Skeletal muscle satellite cell (primary cell): ENCODE results near the gene CDK5RAP2.

Experiments used
- H3K27me3 ChIP-seq: 2 replicates; pipeline ENCODE4 v1.7.0; 2013; ENCODE audit warnings: low read length; ENCODE audit not compliant: control insufficient read depth, insufficient read depth
- H3K36me3 ChIP-seq: 2 replicates; pipeline ENCODE4 v1.7.0; 2013; ENCODE audit warnings: mild to moderate bottlenecking, control low read depth, low read length; ENCODE audit not compliant: insufficient read depth
- H3K4me1 ChIP-seq: 2 replicates; pipeline ENCODE4 v1.7.0; 2013; ENCODE audit warnings: low read length; ENCODE audit not compliant: control insufficient read depth, insufficient read depth
- H3K4me2 ChIP-seq: 2 replicates; pipeline ENCODE4 v1.7.0; 2013; ENCODE audit warnings: mild to moderate bottlenecking, low read length
- H3K4me3 ChIP-seq: 2 replicates; pipeline ENCODE4 v1.7.0; 2013; ENCODE audit warnings: low read length
- H3K9ac ChIP-seq: 2 replicates; pipeline ENCODE4 v1.7.0; 2013; ENCODE audit warnings: mild to moderate bottlenecking, low read depth, low read length, moderate library complexity
- H3K9me3 ChIP-seq: replicated peaks from 2 replicates; pipeline ENCODE4 v1.7.0; 2013; ENCODE audit warnings: mild to moderate bottlenecking, control low read depth, low read length

Gene CDK5RAP2

DNA sequence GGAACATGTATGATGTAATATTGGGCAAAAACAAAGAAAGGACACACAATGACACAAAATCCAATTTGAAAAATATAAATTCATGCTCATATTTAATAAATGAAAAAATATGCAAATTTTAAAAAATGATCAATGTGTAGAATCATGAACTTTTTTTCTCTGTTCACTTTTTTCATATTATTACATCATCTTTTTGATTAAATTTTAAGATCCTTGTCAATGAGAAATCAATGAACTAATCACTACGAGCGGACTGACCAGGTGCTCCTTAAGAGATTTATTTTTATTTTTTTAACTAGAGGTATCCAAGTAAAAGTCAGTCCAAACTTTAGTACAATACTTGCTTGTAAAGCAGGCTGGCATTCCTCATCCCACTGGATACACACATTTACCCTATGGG lies 174.1 kb downstream of the CDK5RAP2 start:
- peaks cover 56% of the 10 kb centered on the region for H3K36me3 ChIP-seq
- H3K4me2 ChIP-seq, result no peak overlapping the region
- H3K27me3 ChIP-seq, result no peaks in the 10 kb centered on the region
- H3K9me3 ChIP-seq, result no peaks in the 10 kb centered on the region
- H3K4me3 ChIP-seq, result no peak overlapping the region
- peaks cover 32% of the 10 kb centered on the region for H3K4me1 ChIP-seq
- no peak overlapping the region for H3K9ac ChIP-seq

DNA sequence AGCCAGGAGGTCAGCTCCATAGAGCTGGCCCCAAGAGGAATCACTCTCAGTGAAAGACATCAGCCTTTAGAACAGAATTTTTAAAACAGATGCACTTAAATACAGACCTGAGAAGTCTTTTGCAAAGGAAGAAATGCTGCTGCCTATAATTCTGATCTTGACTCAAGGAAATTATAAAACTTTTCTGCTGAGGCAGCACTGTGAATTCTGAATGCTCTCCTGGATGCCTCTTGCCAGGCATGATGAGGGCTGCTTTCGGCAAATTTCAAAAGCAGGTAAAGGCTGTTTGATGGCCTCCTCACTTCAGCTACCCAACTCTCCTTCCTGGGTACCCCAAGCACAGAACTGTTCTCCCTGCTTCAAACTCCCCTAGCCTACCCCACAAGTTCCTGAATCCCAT lies 174.8 kb downstream of the CDK5RAP2 start:
- Histone ChIP-seq H3K4me1 (peaks cover 39% of the 10 kb centered on the region), H3K4me2 (no peak overlapping the region), H3K9ac (no peak overlapping the region), H3K36me3 (peaks cover 57% of the 10 kb centered on the region), H3K27me3 (no peaks in the 10 kb centered on the region), H3K9me3 (no peaks in the 10 kb centered on the region), H3K4me3 (no peak overlapping the region)

- Histone ChIP-seq H3K9ac (peak overlapping the region; percentile 46), H3K9me3 (no peaks in the 10 kb centered on the region), H3K4me2 (peak overlapping the region; percentile 52), H3K4me3 (no peak overlapping the region), H3K4me1 (peaks cover 55% of the 10 kb centered on the region), H3K36me3 (peaks cover 67% of the 10 kb centered on the region), H3K27me3 (no peaks in the 10 kb centered on the region)
Measured at GRCh38 chr9:120403543-120403856, 176.5 kb downstream of the CDK5RAP2 start.

DNA sequence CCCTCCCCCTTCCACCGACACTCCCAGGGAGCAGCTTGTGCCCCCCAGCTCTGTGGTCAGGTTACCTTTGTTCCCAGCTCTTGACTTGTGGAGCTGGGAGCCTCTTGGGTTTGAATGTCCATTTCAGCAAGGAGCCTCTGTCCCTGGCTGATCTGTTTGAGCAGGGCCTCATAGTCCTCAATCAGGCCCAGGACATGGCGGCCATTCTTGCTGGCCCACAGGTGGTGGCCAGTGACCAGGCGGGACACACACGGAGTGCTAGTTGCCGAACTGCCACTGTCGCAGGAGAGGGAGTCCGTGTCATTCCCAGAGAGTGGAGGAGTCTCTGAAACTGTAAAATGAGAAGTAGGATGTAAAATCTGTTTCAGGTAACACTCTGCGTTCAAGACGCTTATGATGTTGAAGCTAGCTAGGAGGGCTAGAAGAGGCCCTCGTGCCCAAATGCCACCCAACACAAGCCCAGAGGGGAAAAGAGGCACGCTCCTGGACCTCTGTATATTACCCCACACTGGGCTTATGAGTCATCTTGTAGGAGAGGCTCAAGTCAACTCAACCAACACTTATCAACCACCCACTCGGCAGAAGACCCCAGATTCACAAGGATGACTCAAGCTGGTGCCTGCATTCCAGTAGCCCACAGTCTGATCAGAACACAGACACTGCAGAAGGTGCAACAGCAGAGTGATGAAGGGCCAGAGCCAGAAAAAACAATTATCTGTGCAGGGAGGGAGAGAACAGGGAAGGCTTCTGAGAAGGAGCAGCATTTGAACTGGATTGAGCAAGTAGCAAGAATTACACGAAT lies 177.0 kb downstream of the CDK5RAP2 start:
- Histone ChIP-seq H3K4me3 (peak overlapping the region; percentile 5), H3K4me1 (peaks cover 60% of the 10 kb centered on the region), H3K9me3 (no peaks in the 10 kb centered on the region), H3K36me3 (peaks cover 63% of the 10 kb centered on the region), H3K9ac (peak overlapping the region; percentile 13), H3K4me2 (peak overlapping the region; percentile 1), H3K27me3 (no peaks in the 10 kb centered on the region)

- peaks cover 69% of the 10 kb centered on the region for H3K36me3 ChIP-seq
- no peak overlapping the region for H3K9ac ChIP-seq
- peaks cover 90% of the 10 kb centered on the region for H3K4me1 ChIP-seq
- no peaks in the 10 kb centered on the region for H3K9me3 ChIP-seq
- no peaks in the 10 kb centered on the region for H3K27me3 ChIP-seq
- no peak overlapping the region for H3K4me3 ChIP-seq
- no peak overlapping the region for H3K4me2 ChIP-seq
Measured at GRCh38 chr9:120399940-120400339, 180.0 kb downstream of the CDK5RAP2 start.

DNA sequence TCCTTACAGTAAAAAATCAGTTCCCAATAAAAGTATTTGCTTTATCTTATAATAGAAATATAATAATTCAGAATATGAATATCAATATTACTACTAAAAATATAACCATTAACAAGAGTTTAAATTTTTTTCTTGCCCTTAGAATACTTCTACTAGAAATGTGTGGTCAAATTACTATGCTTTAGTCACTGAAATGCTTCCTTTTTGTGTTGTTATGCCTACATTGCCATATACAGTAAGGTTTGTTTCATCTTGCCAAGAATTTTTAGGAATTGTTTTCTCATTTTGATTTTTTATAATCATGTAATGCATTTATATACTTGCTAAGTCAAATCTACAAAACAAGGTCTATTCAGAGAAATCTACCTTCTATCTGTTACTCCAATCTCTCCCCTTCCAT lies 181.7 kb downstream of the CDK5RAP2 start:
- Histone ChIP-seq H3K4me3 (no peak overlapping the region), H3K9me3 (no peaks in the 10 kb centered on the region), H3K27me3 (no peaks in the 10 kb centered on the region), H3K9ac (no peak overlapping the region), H3K36me3 (peaks cover 75% of the 10 kb centered on the region), H3K4me1 (peaks cover 89% of the 10 kb centered on the region), H3K4me2 (no peak overlapping the region)

DNA sequence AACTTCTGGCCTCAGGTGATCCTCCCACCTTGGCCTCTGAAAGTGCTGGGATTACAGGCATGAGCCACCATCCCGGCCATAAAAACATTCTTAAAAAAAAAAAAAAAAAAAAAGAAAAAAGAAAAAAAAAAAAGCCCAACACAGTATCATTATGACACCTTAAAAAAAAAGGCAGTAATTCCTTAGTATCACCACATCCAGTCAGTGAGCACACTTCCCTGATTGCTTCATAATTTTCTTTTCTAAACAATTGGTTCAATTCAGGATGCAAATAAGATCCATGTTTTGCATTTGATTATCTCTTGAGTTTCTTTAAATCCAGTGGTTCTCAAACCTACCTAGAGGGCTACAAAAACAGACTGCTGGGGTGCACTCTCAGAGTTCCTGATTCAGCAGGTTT lies 182.5 kb downstream of the CDK5RAP2 start:
- no peaks in the 10 kb centered on the region for H3K27me3 ChIP-seq
- H3K9ac ChIP-seq, result no peak overlapping the region
- H3K4me3 ChIP-seq, result no peak overlapping the region
- peaks cover 78% of the 10 kb centered on the region for H3K36me3 ChIP-seq
- peaks cover 87% of the 10 kb centered on the region for H3K4me1 ChIP-seq
- no peaks in the 10 kb centered on the region for H3K9me3 ChIP-seq
- H3K4me2 ChIP-seq, result no peak overlapping the region

DNA sequence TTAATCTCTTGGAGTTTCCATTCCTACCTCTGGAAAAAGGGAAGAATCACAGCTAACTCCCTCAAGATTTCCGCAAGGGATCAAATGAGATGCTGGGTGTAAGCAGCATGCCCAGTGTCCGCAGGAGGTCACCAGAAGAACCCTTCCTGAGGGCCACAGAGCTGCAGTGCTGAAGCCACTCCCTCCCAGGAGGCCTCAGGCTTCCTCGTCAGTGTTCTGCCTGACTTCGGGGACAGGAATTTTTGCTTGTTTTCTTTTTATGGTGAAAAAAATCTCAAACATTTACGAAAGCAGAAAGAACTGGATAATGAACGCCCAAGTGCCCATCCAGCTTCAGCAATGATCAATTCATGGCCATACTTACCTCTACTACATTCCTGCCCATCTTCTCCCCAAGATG lies 183.0 kb downstream of the CDK5RAP2 start:
- no peaks in the 10 kb centered on the region for H3K9me3 ChIP-seq
- no peak overlapping the region for H3K4me2 ChIP-seq
- H3K4me3 ChIP-seq, result no peak overlapping the region
- no peaks in the 10 kb centered on the region for H3K27me3 ChIP-seq
- peaks cover 78% of the 10 kb centered on the region for H3K36me3 ChIP-seq
- H3K9ac ChIP-seq, result peak overlapping the region; percentile 13
- H3K4me1 ChIP-seq, result peaks cover 81% of the 10 kb centered on the region

GRCh38 chr9:120396418-120396817 lies 183.5 kb downstream of the CDK5RAP2 start:
- no peak overlapping the region for H3K4me2 ChIP-seq
- peaks cover 84% of the 10 kb centered on the region for H3K36me3 ChIP-seq
- peak overlapping the region; percentile 13 for H3K9ac ChIP-seq
- H3K4me3 ChIP-seq, result no peak overlapping the region
- H3K4me1 ChIP-seq, result peaks cover 81% of the 10 kb centered on the region
- H3K9me3 ChIP-seq, result no peaks in the 10 kb centered on the region
- H3K27me3 ChIP-seq, result no peaks in the 10 kb centered on the region

- peaks cover 74% of the 10 kb centered on the region for H3K4me1 ChIP-seq
- H3K9me3 ChIP-seq, result no peaks in the 10 kb centered on the region
- H3K4me3 ChIP-seq, result no peak overlapping the region
- no peaks in the 10 kb centered on the region for H3K27me3 ChIP-seq
- peak overlapping the region; percentile 70 for H3K9ac ChIP-seq
- H3K36me3 ChIP-seq, result peaks cover 83% of the 10 kb centered on the region
- no peak overlapping the region for H3K4me2 ChIP-seq
Measured at GRCh38 chr9:120395376-120395775, 184.6 kb downstream of the CDK5RAP2 start.

DNA sequence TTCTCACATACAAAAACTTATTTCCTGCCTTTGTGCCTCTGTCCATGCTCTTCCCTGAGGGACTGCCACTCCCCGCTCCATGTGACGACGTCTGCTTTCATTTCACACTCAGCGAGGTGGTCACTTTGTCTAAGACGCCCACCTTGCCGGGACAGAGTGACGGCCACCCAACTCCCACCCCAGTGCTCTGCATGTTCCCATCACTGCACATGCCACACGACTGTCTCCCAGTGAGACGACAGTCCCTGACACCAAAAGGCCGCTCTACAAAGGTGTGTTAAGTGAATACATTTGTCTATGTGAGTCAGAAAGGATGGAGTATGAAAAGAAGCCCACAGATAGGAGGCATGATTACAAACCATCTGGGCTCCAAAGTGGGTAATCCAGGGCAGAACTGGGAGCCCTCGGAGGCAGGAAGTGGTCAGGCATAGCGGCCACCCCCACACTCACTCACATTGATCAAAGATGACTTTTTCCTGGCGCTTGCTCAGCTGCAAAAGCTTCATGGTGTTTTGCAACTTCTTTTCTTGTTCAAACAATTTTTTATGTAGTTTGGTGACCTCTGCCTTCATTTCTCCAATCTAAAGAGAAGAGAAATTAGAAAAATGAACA lies 185.8 kb downstream of the CDK5RAP2 start:
- Histone ChIP-seq H3K4me3 (no peak overlapping the region), H3K9ac (peak overlapping the region; percentile 70), H3K9me3 (no peaks in the 10 kb centered on the region), H3K4me1 (peaks cover 62% of the 10 kb centered on the region), H3K27me3 (no peaks in the 10 kb centered on the region), H3K4me2 (peak overlapping the region; percentile 41), H3K36me3 (peaks cover 83% of the 10 kb centered on the region)
